ENCODE results near the gene NOL9. TPM values are rescaled to one million over a fixed set of nuclear protein-coding genes. Genes with fewer than 3 reads are reported as not detected.

Gene NOL9
- total and polyA plus RNA-seq, 2 of the 13 experiments (the other 11 are each of a cell fraction or from before 2014, with no cell fraction given), result 18.0 to 24.7 TPM

DNA sequence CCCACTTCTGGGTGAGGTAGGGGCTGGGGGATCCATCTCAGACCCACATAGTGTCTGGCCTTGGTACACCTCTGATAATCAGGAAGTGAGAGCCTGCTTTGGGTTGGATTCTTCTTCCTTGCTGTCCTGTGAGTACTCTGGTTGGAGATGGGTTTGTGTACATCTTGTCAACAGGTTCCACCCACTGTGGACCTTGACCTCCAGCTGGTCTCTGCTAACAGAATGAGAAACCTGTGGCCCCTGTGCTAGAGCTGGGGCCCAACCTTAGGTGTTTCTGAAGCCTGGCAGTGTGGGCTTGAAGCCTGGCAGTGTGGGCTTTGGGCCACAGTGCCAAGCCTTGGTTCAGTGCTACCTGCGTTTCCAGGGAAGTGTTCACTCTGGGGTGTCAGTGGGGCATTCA is 28.1 kb upstream of the NOL9 start (continued):
- TF ChIP-seq ZNF784 (CRISPR knock-in tag; IDR thresholded peaks at IDR 0.05; ENCODE audit: borderline replicate concordance) (no peak), KIAA2018 (CRISPR knock-in tag; IDR thresholded peaks at IDR 0.05; ENCODE audit: borderline replicate concordance) (no peak), PCBP1 (IDR thresholded peaks at IDR 0.05; ENCODE audit: borderline replicate concordance, low read depth, low read length) (no peak), ZNF766 (CRISPR knock-in tag; IDR thresholded peaks at IDR 0.05; ENCODE audit: borderline replicate concordance) (no peak), ZNF772 (CRISPR knock-in tag; IDR thresholded peaks at IDR 0.05) (peak; percentile 83; the same call in 1 of the 2 replicates), DNMT1 (CRISPR knock-in tag; IDR thresholded peaks at IDR 0.05) (no peak), ZNF644 (CRISPR knock-in tag; IDR thresholded peaks at IDR 0.05; ENCODE audit: low read depth) (no peak; the same call in 1 of the 2 replicates), ZNF761 (CRISPR knock-in tag; conservative IDR thresholded peaks at IDR 0.05) (no peak), SMAD3 (CRISPR knock-in tag; IDR thresholded peaks at IDR 0.05) (peak; percentile 83; the same call in 1 of the 2 replicates), MEIS1 (CRISPR knock-in tag; IDR thresholded peaks at IDR 0.05; ENCODE audit: borderline replicate concordance) (no peak; the same call in 1 of the 2 replicates), THAP11 (CRISPR knock-in tag; IDR thresholded peaks at IDR 0.05) (peak; percentile 82), ZFAT (CRISPR knock-in tag; conservative IDR thresholded peaks at IDR 0.05) (no peak), ZBTB38 (CRISPR knock-in tag; IDR thresholded peaks at IDR 0.05) (peak; percentile 53; the same call in 1 of the 2 replicates)
- TF ChIP-seq, protein P1, sequence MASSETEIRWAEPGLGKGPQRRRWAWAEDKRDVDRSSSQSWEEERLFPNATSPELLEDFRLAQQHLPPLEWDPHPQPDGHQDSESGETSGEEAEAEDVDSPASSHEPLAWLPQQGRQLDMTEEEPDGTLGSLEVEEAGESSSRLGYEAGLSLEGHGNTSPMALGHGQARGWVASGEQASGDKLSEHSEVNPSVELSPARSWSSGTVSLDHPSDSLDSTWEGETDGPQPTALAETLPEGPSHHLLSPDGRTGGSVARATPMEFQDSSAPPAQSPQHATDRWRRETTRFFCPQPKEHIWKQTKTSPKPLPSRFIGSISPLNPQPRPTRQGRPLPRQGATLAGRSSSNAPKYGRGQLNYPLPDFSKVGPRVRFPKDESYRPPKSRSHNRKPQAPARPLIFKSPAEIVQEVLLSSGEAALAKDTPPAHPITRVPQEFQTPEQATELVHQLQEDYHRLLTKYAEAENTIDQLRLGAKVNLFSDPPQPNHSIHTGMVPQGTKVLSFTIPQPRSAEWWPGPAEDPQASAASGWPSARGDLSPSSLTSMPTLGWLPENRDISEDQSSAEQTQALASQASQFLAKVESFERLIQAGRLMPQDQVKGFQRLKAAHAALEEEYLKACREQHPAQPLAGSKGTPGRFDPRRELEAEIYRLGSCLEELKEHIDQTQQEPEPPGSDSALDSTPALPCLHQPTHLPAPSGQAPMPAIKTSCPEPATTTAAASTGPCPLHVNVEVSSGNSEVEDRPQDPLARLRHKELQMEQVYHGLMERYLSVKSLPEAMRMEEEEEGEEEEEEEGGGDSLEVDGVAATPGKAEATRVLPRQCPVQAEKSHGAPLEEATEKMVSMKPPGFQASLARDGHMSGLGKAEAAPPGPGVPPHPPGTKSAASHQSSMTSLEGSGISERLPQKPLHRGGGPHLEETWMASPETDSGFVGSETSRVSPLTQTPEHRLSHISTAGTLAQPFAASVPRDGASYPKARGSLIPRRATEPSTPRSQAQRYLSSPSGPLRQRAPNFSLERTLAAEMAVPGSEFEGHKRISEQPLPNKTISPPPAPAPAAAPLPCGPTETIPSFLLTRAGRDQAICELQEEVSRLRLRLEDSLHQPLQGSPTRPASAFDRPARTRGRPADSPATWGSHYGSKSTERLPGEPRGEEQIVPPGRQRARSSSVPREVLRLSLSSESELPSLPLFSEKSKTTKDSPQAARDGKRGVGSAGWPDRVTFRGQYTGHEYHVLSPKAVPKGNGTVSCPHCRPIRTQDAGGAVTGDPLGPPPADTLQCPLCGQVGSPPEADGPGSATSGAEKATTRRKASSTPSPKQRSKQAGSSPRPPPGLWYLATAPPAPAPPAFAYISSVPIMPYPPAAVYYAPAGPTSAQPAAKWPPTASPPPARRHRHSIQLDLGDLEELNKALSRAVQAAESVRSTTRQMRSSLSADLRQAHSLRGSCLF (CRISPR knock-in tag; IDR thresholded peaks at IDR 0.05; ENCODE audit: borderline replicate concordance), result no peak
- TF ChIP-seq, protein P2, sequence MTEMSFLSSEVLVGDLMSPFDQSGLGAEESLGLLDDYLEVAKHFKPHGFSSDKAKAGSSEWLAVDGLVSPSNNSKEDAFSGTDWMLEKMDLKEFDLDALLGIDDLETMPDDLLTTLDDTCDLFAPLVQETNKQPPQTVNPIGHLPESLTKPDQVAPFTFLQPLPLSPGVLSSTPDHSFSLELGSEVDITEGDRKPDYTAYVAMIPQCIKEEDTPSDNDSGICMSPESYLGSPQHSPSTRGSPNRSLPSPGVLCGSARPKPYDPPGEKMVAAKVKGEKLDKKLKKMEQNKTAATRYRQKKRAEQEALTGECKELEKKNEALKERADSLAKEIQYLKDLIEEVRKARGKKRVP (CRISPR knock-in tag; IDR thresholded peaks at IDR 0.05), result no peak
